HG03354 (cell line): ENCODE measurements around the gene ARHGAP23.
"Not testable (repeated sequence)": the region's sequence is repeated elsewhere in the genome, so short reads cannot be mapped to it uniquely, and the experiment has no call there.

Source experiments
- ATAC-seq: cut with Tn5 transposase; IDR thresholded peaks from one replicate; pipeline ENCODE4 v1.9.1; 2021; ENCODE audit warnings: mild to moderate bottlenecking; ENCODE audit not compliant: unreplicated experiment, poor library complexity, severe bottlenecking

ARHGAP23 gene

DNA sequence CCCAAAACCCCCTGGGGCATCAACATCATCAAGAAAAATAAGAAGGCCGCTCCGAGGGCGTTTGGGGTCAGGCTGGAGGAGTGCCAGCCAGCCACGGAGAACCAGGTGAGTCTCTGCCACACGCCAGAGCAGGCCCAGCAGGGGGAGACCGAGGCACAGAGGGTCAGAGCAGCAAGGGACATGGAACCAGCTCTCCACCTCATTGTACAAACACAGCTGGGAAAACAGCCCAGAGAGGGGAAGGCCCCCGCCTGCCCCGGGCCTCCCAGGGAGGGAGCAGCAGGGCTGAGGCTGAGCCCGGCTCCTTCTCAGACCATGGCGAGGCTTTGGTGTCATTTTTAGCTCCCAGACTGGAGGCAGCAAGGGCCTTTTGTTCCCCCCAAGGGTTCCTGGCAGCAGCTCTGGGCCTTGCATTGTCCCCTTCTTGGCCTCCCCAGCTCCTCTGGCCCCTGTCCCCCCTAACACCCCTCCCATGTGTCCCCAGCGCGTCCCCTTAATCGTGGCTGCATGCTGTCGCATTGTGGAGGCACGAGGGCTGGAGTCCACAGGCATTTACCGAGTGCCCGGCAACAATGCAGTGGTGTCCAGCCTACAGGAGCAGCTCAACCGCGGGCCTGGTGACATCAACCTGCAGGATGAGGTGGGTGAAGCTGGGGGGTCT, 53.9 kb downstream of the ARHGAP23 start:
- ATAC-seq: not testable (repeated sequence)

DNA sequence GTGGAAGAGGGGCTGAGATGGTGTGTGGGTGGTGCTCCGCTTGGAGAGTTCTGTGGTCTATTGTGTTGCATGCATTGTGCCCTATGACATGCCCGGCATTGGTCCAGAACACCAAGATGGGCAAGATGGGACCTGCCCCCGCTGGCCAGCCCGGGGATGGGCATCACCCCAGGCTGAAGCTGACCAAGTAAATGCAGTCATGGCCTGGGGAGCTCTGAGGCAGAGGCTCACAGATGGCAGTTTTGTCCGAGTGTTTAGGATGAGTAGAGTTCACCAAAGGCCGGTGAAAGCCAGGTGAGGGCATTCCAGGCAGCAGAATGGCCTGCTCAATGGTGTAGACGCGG, 54.4 kb downstream of the ARHGAP23 start:
- ATAC-seq: not testable (repeated sequence)

DNA sequence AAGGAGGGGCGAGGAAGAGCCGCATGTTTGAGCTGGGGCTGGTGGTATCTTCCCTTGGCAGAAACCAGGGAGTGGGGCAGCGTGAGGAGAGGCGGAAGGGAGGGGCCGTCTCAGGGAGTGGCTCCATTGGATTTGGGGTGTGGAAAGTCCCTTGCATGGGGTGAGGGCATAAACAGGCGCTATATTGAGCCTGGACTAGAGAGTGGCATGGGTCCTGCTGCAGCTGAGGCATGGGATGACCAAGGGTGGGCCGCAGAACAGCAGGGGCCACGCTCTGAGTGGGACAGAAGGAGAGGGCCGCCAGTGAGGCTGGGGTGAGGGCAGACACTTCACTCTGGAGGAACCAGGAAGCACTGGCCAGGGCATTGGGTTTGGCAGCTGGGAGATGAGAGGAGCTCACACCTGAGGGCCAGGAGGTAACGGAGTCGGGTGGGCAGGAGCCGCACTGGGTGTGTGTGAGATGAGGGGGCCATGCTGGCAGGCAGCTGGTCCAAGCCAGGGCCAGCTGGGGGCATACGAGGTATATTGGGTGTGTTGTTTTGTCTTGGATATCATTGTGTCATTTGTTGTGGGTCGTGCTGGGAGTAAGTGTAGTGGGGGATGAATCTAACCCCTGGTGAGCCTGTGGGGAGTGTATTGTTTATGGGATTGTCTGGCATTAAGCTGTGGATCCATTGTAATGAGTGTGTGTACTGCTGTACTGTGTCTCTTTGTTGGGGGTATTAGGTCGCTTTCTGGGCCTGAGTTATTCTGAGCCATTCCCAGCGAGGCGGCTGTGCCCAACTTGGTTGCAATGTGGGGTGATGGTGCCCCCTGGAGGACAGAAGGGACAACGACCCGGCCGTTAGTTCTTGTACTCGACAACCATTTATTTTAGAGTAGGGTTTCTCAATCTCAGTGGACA, 56.2 kb downstream of the ARHGAP23 start:
- not testable (repeated sequence) for ATAC-seq

DNA sequence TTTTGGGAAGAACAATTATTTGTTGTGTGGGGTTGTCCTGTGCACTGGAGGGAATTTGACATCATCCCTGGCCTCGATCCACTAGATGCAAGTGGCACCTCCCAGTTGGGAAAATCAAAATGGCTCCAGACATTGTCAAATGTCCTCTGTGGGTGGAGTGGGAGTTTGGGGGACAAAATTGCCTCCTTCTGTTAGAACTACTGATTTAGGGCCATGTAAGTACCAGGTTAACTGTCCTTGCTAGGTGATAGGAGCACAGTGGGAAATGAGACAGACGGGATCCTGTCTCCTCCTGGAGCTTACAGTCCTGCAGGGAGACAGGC, 56.8 kb downstream of the ARHGAP23 start:
- no peak for ATAC-seq

DNA sequence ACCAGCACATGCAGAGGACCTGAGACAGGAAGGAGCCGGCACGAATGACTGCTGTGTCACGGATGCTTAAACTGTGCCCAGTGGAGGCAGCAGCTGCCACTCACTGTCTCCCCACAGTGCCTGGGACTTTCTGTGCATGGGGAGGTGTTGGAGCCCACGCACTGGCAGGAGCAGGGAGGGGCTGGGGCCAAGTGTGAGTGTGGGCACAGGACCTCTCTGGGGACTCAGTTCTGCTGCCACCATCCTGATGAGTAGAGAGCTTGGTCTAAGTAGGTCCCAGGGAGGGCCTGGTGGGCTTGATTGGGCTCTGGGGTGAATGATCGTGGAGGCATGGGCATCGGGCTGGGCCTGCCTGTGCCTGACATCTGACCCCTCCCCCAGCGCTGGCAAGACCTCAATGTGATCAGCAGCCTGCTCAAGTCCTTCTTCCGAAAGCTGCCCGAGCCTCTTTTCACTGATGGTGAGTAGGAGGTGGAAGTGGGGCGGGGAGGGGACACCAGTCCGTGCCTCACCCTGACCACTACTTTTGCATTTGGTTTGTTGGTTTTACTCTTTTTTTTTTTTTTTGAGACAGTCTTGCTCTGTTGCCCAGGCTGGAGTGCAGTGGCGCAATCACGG, 57.5 kb downstream of the ARHGAP23 start:
- ATAC-seq: not testable (repeated sequence)

DNA sequence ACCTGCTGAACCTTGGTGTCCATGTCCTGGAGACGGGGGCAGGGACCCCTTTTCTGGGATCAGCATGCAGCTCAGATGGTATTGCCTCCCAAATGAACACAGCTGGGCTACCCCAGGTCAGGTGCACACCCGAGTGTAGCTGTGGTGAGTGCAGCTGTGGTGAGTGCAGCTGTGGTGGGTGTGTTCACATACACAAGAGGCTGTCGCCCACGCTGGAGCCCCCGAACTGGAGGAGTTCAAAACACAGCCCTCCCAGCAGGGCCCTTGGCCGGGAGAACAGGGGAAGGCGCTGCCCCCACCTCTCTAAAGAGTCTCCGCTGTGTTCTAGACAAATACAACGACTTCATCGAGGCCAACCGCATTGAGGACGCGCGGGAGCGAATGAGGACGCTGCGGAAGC, 61.5 kb downstream of the ARHGAP23 start:
- ATAC-seq: not testable (repeated sequence)

DNA sequence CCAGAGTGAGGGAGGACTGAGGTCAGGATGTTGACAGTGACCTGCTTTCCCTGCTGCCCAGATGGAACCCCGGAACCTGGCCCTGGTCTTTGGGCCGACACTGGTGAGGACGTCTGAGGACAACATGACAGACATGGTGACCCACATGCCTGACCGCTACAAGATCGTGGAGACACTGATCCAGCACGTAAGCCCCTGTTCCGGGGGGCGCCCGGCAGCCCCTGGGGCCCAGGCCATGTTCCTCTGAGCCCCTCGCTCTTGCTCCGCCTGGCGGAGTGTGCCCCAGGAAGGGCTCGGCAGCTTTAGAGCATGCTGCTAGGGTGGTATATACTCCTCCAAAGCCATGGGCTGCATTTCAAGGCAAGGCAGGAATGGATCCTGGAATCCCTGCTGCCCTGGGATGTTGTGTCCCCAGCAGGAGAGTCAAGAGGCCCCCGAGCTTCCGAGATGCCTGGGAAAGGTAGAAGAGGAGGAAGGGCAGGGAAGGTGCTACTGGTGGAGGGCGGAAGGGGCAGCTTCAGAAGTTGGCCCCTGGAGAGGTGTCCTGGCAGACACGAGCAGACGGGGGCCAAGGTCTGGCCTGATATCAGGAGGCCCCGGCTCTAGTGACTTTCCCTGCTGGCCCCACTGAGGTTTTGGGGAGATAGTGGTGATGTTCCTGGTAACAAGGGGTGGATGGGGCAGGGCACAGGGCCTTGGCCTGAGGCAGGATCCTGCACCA, 63.2 kb downstream of the ARHGAP23 start:
- not testable (repeated sequence) for ATAC-seq

DNA sequence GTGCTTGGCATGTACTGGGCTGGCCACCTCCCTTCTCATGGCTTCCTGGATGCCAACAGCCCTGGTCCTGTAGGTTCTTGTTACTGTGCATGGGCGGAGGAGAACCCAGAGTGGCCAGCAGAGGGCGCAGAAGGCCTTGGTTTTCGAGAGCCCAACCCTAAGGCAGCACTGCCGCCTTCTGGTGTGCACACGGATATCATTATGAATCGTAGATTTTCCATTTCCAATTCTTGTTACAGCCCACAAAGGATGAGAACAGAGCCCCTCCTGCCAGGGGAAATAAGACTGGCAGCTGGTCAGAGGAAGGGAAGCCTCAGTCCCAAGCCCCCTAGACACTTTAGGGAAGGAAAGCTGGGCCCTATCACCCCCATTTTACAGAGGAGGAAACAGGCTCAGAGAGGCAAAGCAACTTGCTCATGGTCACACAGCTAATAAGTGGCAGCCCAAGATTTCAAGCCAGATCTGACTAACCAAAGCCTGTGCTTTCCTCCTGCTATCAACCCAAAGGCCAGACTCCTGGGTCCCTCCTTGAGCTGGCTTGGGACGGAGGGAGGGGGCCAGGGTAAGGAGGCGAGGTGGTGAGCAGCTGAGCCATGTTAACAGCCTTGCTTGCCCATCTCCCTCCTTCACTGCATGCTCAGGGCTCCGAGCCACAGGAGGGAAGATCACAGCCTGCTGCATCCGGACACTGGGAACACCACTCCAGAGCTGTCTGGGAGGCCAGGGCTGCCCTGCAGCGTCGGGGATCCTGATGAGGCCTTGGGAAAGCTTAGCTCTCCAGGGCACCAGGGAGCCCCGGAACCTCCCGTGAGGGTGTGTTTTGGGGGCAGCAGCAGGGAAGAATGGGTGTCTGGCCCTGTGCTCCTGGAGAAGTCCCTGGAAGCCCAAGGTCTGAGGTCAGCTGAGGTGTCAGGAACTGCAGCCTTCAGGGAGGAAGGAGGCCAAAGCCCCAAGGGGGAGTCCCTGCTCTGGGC, 64.1 kb downstream of the ARHGAP23 start:
- ATAC-seq: not testable (repeated sequence)

DNA sequence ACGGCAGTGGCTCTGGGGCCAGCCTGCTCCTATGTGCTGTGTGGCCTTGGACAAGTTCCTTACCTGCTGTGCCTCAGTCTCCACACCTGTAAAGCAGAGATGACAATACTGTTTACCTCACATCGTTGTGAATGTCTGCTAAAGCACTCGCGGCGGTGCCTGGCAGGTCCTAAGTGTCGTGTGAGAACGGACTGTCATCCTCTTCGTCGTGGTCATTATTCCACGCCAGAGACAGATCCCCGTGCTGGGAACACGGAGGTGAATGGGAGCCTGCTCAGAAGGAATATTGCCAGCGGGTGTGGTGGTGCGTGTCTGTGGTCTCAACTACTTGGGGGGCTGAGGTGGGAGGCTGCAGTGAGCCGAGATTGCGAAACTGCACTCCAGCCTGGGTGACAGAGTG, 65.9 kb downstream of the ARHGAP23 start:
- ATAC-seq: not testable (repeated sequence)

DNA sequence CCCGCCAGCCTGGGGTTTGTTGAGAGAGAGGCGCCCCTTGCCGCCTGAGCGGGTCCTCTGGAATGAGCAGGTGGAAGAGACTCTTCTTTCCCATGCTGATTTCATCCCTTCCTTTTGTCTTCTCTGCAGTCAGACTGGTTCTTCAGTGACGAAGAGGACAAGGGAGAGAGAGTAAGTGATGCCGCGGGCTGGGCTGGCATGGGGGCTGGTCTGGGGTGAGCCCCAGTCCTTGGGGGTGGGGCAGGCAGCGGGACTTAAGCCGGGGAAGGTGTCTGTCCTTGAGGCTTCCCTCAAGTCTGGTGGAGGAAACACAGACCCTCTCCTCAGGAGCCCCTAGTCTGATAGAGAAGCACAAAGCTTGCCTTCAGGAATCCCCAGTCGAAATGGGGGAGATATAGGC, 69.4 kb downstream of the ARHGAP23 start:
- not testable (repeated sequence) for ATAC-seq

DNA sequence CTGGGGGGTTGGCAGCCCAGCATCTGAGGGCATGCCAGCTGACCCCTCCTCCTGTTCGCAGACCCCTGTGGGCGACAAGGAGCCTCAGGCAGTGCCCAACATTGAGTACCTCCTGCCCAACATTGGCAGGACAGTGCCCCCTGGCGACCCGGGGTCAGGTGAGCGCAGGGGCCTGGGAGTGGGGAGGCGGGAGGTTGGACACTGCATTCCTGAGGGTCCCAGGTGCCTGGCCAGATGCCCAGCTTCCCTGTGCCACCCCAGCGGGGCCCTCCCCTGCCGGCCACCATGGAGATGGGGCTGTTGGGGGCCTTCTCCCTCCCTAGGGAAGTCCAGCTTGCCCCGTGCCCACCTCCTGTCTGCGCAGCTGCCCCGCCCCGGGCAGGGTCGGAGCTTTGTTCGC, 70.1 kb downstream of the ARHGAP23 start:
- ATAC-seq: no peak

DNA sequence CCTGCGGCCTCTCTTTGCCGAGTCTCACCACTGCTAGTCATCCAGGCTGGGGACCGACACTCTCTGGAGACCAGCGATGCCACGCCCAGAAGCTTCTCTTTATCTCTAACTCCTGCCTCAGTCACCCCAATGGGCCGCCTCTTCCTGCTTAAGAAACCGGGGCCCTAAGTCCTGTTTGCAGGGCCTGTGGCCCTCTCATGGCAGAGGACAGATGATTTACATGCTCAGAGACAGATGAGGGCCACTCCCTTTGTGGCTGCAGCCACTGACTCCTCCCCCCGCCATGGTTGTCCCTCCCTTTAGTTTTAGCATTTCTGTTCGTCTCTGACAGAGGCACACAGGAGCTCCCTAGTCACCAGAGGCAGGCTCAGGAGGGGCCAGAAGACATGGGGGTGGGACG, 71.0 kb downstream of the ARHGAP23 start:
- not testable (repeated sequence) for ATAC-seq

DNA sequence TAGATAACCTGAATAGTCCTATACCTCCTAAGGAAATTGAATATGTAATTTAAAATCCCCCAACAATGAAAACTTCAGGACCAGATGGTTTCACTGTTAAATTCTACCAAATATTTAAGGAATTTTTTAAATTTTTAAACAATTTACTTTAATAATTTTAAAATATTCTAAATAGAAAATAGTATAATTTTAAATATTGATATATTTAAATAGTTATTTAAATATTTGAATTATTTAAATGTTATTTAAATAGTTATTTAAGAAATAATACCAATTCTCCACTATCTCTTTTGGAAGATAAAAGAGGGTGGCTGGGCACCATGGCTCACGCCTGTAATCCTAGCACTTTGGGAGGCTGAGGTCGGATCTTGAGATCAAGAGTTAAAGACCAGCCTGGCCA, 73.5 kb downstream of the ARHGAP23 start:
- not testable (repeated sequence) for ATAC-seq

DNA sequence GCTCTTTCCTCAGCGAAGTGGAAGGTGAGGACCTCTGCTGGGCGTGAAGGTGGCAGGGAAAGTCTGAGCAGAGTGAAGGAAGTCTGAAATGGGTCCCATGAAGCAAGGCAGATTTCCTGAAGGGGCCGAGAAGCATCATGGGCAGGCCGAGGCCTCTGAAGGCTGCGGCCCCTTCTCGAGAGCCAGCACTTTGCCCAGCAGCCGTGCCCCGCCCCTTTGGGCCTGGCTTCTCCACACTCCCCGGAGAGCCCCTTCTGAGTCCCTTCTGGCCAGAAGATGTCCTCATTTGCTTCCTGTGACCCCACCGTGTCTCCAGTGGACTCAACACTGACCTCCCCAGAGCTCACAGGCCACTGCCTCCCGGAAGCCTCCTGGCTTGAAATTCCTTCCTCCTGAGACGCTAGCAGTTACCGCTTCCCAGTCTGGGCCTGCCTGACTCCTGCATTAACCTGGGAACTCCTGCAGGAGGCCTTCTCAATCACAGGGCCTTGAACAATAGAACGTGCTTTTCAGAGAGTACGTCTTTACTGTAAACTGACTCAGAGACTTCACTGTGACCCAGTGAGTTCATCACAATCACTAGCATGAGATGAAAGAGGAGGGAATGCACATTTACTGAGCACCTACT, 75.1 kb downstream of the ARHGAP23 start:
- not testable (repeated sequence) for ATAC-seq

DNA sequence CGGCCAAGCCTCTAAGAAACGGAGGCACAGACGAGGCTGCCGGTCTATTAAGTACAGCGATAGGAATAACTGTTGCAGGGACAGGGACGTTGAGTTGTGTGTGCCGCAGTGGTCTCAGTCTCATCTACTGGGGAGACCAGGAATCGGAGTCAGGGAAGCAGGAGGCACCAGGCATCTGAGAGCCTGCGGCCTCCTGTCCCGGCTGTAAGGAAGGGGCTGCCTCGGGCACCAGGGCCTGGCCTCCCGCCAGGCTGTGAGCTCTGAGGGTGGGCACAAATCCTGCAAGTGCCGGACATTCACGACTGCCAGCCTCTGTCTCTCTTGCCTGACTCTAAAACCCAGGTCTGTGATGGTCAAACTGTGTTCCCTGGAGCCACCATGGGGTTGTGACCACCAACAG, 76.0 kb downstream of the ARHGAP23 start:
- no peak for ATAC-seq

DNA sequence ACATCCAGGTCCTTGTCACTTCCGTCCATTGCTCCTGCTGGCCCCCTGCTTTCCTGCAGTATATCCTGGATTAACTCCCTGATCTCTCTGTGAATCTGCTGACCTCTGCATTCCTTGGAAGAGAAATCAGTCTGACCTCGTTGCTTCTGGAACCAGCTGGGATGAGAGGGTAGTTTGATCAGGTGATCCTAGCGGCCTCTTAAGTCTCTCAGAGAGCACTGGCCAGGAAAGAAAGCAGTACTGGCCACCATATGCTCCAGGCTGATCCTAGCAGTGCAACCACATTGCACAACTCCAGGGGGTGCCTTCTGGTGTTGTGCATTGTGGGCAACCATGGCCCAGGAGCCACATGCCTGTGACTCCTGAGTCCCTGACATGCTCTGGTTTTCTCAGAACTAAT, 79.2 kb downstream of the ARHGAP23 start:
- no peak for ATAC-seq

DNA sequence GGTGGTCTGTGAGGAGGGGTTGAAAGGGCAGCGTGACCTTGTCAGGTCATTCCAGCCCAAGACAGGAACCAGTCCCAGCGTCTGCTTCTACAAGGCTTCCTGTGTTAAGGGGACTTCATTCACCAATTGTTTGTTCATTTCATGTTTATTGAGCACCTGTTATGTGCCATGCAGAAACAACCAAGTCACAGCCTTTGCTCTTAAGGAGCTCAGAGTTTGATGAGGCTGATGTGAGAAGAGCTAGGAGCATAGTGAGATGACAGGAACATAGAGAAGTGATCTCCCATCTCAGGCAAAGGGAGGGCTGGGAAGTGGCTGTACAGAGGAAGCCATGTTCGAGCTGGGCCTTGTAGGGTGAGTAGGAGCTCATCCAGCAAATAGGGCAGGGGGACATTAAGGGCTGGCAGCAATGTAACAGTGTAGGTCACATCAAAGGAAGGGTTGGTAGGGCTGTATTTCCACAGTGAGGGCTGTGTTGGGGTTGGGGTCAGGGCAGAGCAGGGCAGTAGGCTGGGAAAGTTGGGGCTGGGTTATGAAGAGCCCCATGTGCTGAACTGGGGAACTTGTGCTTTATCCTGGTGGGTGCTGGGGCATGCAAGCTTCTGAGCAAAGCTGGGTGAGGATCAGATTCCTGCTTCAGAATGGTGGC, 79.8 kb downstream of the ARHGAP23 start:
- ATAC-seq: no peak

DNA sequence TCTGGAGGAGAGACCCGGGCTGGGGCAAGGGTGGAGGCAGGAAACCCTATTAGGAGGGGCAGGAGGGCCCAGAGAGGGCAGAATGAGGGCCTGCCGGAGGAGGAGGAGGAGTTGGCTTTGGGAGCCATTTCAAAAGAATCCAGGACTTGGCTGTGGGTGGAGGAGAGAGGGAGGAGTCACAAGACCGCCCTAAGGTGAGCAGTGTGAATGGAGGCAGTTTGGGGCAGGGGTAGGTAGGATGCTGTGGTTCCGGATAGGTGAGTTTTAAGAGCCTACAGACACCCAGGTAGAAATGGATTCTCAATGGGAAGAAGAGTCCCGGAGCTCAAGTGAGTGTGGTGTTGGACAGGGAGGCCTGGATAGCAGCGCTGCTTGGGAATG, 80.3 kb downstream of the ARHGAP23 start:
- ATAC-seq: no peak
